Heart left ventricle (tissue), 16 donors: Measurements from ENCODE around the gene TLCD3B. TPM values are rescaled to one million over a fixed set of nuclear protein-coding genes. Genes with fewer than 3 reads are reported as not detected.

ENCODE experiments used
- ATAC-seq, 4 donors: fragments of 200-7000 bp; cut with Tn5 transposase; one replicate each; pipeline ENCODE4 v1.9.1; 2020 to 2022; ENCODE audit warnings: moderate library complexity in 4 of 4, mild to moderate bottlenecking in 3 of 4, moderate number of reproducible peaks in 1 of 4
- DNase-seq, 5 donors: peaks; one replicate each; pipeline ENCODE4 v3.0.0-alpha.2; 2020
- H3K27ac ChIP-seq, 12 donors: fragments of 200-600 bp; sonication (generic) in 4 of 12; one replicate each; pipeline versions ENCODE4 v1.5.0 to v1.8.0; 2016 to 2022; ENCODE audit warnings: mild to moderate bottlenecking in 2 of 12
- H3K27me3 ChIP-seq, 9 donors: fragments of 200-600 bp; sonication (generic) in 2 of 9; one replicate each; pipeline versions ENCODE4 v1.5.1 to v1.8.0; 2016 to 2022; ENCODE audit warnings: mild to moderate bottlenecking in 3 of 9
- H3K36me3 ChIP-seq, 9 donors: fragments of 200-600 bp; sonication (generic) in 2 of 9; one replicate each; pipeline versions ENCODE4 v1.5.0 to v1.8.0; 2018 to 2022; ENCODE audit warnings: mild to moderate bottlenecking in 2 of 9
- H3K4me1 ChIP-seq, 12 donors: fragments of 200-600 bp; sonication (generic) in 4 of 12; one replicate each; pipeline versions ENCODE4 v1.5.0 to v1.8.0; 2016 to 2022; ENCODE audit warnings: mild to moderate bottlenecking in 3 of 12
- H3K4me3 ChIP-seq, 12 donors: fragments of 200-600 bp; sonication (generic) in 4 of 12; one replicate each; pipeline versions ENCODE4 v1.5.0 to v1.8.0; 2017 to 2022; ENCODE audit warnings: mild to moderate bottlenecking in 9 of 12, moderate library complexity in 4 of 12
- H3K9me3 ChIP-seq, 12 donors: fragments of 200-600 bp; sonication (generic) in 4 of 12; one replicate each; pipeline versions ENCODE4 v1.5.0 to v1.8.0; 2016 to 2022; ENCODE audit warnings: mild to moderate bottlenecking in 1 of 12
- CTCF ChIP-seq, 12 donors: fragments of 200-600 bp; sonication (generic) in 4 of 12; IDR thresholded peaks; one replicate each; pipeline versions ENCODE4 v1.5.0 to v1.8.0; 2018 to 2022; ENCODE audit warnings: antibody characterized with exemption in 12 of 12, mild to moderate bottlenecking in 5 of 12
- POLR2A ChIP-seq, 2 donors: fragments of 450-650 bp; IDR thresholded peaks; one replicate each; pipeline ENCODE4 v1.6.1; 2017; ENCODE audit warnings: antibody characterized with exemption in 2 of 2, mild to moderate bottlenecking in 2 of 2, moderate library complexity in 2 of 2
- WGBS, 4 donors: extraction: QIAGEN DNeasy Blood & Tissue Kit in 2 of 4; methylation state at CpG; one replicate each; pipeline versions ENCODE4 v1.1.5 to v1.1.7; 2013 to 2018; 5-methylcytosine and 5-hydroxymethylcytosine counted together
- intact Hi-C, 10 donors: fragments of 100-400 bp; cut with DNase I; formaldehyde crosslinking; loops; one replicate each; pipeline versions ENCODE4 v1.11.1 to v1.14.2; 2022
- polyA plus RNA-seq, 2 donors: library from polyadenylated mRNA; stranded (reverse); fragments of 200-250 nt; gene quantifications; one replicate each; pipeline ENCODE4 v1.2.3, GENCODE V29; 2013
- total RNA-seq, 9 donors: library from RNA; depleted of rRNA in 2 of 9; stranded (reverse); fragments of >200 nt in 2 of 9; fragmentation: NEBNext Ultra II Directional in 3 of 9; extraction: Animal tissue kit (Norgen Biotek cat#: 25700) in 3 of 9; gene quantifications; one replicate each; pipeline versions ENCODE4 v1.1.0 to v1.2.4, GENCODE V29; 2016 to 2023
- donor health status: ischemic (EF 13 %, LVEDD 7.1; RV severe dilation, severe dysfunction).
- donor health status: healthy with polysubstance abuse.
- donor health status: DM: no; HTN: yes; CAD: no.
- donor health status: DM: no; HTN: no; CAD: no.
- donor health status: ischemic (EF 25% LVEDD 6.9; RV normal size, moderate dysfunction).
- donor health status: ischemic (EF 25% LVEDD 5.7; RV mildly dilated, moderate dysfunction).
- donor health status: healthy.
- donor health status: DM: yes; HTN: yes; CAD: no.
- donor health status: ischemic (EF 35%, LVEDD 5.7; RV mildly dilated, moderate dysfunction).
- donor health status: nonischemic (EF 11% LVEDD 7.7; RV severe dilation, severe dysfunction).
- donor health status: DM: yes; HTN: yes; CAD: no.
- donor health status: PGD.
- donor health status: ischemic (EF 29% LVEDD 5.4; RV normal size, mild dysfunction).
- donor health status: nonischemic (EF 23%, LVEDD 6.1; RV moderate dilation, normal function).

Gene TLCD3B
- total and polyA plus RNA-seq, 11 donors = not detected

- WGBS, 4 donors = 19 to 31% (median 26%) methylated on average over 11 to 12 of the region's 12 CpGs
- Histone ChIP-seq H3K9me3 (no peaks in the 10 kb centered on the region), H3K27ac (no peak overlapping the region), H3K4me1 (peaks cover 0 to 11% (median 0%) of the 10 kb centered on the region in 12 donors), H3K27me3 (peaks cover 25 to 86% (median 67%) of the 10 kb centered on the region in 9 donors), H3K36me3 (no peaks in the 10 kb centered on the region), H3K4me3 (no peak overlapping the region)
- no peak for TF ChIP-seq POLR2A (IDR thresholded peaks at IDR 0.05)
- TF ChIP-seq CTCF (IDR thresholded peaks at IDR 0.05) = peak; percentile 38 to 63 (median 54)
- ATAC-seq (peak in 1 of 4 donors; percentile 29), DNase-seq (no peak)
- intact Hi-C loops = loop anchor here in 1 of 10 donors (10.0 kb wide), 1 partner anchor 63 kb away; the partner anchor contains the start of genes TBX6 and YPEL3
These were observed 1.2 kb upstream of the TLCD3B start for GRCh38 chr16:30032083-30032819.

GRCh38 chr16:30031477-30031918 is 427 bp upstream of the TLCD3B start:
- ATAC-seq (no peak), DNase-seq (no peak)
- H3K4me3 ChIP-seq = no peak overlapping the region

GRCh38 chr16:30030011-30030685 is 923 bp downstream of the TLCD3B start:
- H3K27ac ChIP-seq = no peak overlapping the region
- DNase-seq = no peak
- TF ChIP-seq CTCF (IDR thresholded peaks at IDR 0.05) (no peak), POLR2A (IDR thresholded peaks at IDR 0.05) (no peak)
- peaks cover 25 to 90% (median 62%) of the 10 kb centered on the region in 9 donors for H3K27me3 ChIP-seq
- intact Hi-C loops = loop anchor here in 1 of 10 donors (10.0 kb wide), 1 partner anchor 65 kb away; the partner anchor contains the start of genes TBX6 and YPEL3
- no peaks in the 10 kb centered on the region for H3K9me3 ChIP-seq
- peaks cover 0 to 11% (median 0%) of the 10 kb centered on the region in 12 donors for H3K4me1 ChIP-seq
- no peak for ATAC-seq
- no peak overlapping the region for H3K4me3 ChIP-seq
- 21 to 25% (median 22%) methylated on average over 22 to 23 of the region's 23 CpGs for WGBS, 4 donors
- no peaks in the 10 kb centered on the region for H3K36me3 ChIP-seq

More at GRCh38 chr16:30031477-30031918, 427 bp upstream of the TLCD3B start:
- WGBS, 4 donors = 22 to 27% (median 22%) methylated on average over 11 of the region's 11 CpGs
- TF ChIP-seq POLR2A (IDR thresholded peaks at IDR 0.05) = no peak
- TF ChIP-seq CTCF (IDR thresholded peaks at IDR 0.05) = no peak
- intact Hi-C loops = loop anchor here in 1 of 10 donors (10.0 kb wide), 1 partner anchor 63 kb away; the partner anchor contains the start of genes TBX6 and YPEL3
- Histone ChIP-seq H3K9me3 (no peaks in the 10 kb centered on the region), H3K27ac (no peak overlapping the region), H3K27me3 (peaks cover 25 to 92% (median 67%) of the 10 kb centered on the region in 9 donors), H3K36me3 (no peaks in the 10 kb centered on the region), H3K4me1 (peaks cover 0 to 11% (median 0%) of the 10 kb centered on the region in 12 donors)
